Measurements from ENCODE around the gene B9D1. TPM values are rescaled to one million over a fixed set of nuclear protein-coding genes. Genes with fewer than 3 reads are reported as not detected.

Gene B9D1
- total RNA-seq, 1 experiment from 2014 or later = 20.0 TPM

DNA sequence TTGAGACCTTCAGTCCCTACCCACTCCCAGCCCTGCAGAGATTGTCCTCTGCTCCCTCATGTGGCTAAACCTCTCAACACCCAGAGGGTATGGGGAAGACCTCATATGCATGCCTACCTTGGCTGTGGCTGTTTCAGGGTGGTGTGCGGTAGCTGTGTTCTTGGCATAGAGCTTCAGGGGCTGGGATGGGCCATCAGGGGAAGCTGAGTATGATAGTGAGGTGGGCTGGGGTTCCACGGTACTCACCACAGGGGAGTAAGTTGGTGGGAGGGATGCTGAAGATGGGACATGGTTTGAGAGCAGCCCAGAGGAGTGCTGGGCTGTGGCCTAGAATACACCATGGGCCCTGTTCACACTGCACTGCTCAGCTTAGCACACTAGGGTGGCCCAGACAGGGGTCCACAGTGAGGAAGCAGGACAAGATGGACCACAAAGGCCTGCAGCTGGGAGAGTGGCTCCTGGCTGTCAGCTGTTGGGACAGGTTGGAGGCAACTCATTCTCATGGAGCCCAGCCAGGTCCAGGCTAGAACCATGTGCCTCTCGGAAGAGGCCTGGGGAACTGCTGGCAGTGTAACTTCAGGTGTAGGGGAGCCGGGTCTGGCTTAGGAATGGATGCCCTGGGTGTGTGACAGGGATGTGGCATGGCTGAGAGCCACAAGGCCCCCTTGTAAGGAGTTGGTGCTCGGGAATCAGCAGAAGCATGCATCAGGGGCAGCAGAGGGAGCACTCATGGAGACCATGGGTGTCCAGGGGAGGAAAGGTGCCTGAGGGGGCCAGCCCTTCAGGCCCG is 21.4 kb upstream of the B9D1 start:
- ATAC-seq = no peak
- RAD21 ChIA-PET (ENCODE audit: low non-redundant PET in 1 of 2, low total read pairs in 2 of 2, uncharacterized antibody in 2 of 2, unreplicated experiment in 2 of 2) = no interaction called here
- BruUV-seq (replicated peaks) = no TSS peak
- Histone ChIP-seq H3K79me2 (ENCODE audit: insufficient read depth, low read length) (no peaks in the 10 kb centered on the region; the same call in 1 of the 2 replicates), H3K4me1 (ENCODE audit: control insufficient read depth in 1 of 2, insufficient read depth in 2 of 2, low read length in 2 of 2) (peaks cover 6 to 25% of the 10 kb centered on the region in 2 experiments; a peak in 3 of 4 replicates), H3K9me3 (ENCODE audit: control insufficient read depth in 1 of 2, insufficient read depth in 1 of 2, low read depth in 1 of 2, low read length in 2 of 2) (no peaks in the 10 kb centered on the region), H2AFZ (ENCODE audit: low read depth, low read length, poor library complexity, severe bottlenecking) (no peak overlapping the region), H3K4me2 (ENCODE audit: low read length) (no peak overlapping the region), H4K20me1 (ENCODE audit: insufficient read depth) (no peaks in the 10 kb centered on the region), H3K27me3 (ENCODE audit: insufficient read depth, low read length) (no peaks in the 10 kb centered on the region), H3K9me2 (ENCODE audit: insufficient read depth) (no peaks in the 10 kb centered on the region), H3K4me3 (replicated peaks in 1 of 2; ENCODE audit: low read depth in 1 of 2, low read length in 2 of 2) (no peak overlapping the region), H3K9ac (ENCODE audit: low read length) (no peak overlapping the region), H3K36me3 (ENCODE audit: control insufficient read depth in 1 of 2, insufficient read depth in 2 of 2, low read length in 2 of 2) (peaks cover 18 to 26% of the 10 kb centered on the region in 2 experiments; a peak in 3 of 4 replicates), H3K27ac (ENCODE audit: low read depth, low read length) (no peak overlapping the region)
- POLR2A ChIA-PET = no interaction called here
- CTCF ChIA-PET = no interaction called here
- intact Hi-C loops (cut with micrococcal nuclease) = no loop called here
- TF ChIP-seq EGR1 (IDR thresholded peaks at IDR 0.05; ENCODE audit: low read depth) = no peak
- TF ChIP-seq, protein P1, sequence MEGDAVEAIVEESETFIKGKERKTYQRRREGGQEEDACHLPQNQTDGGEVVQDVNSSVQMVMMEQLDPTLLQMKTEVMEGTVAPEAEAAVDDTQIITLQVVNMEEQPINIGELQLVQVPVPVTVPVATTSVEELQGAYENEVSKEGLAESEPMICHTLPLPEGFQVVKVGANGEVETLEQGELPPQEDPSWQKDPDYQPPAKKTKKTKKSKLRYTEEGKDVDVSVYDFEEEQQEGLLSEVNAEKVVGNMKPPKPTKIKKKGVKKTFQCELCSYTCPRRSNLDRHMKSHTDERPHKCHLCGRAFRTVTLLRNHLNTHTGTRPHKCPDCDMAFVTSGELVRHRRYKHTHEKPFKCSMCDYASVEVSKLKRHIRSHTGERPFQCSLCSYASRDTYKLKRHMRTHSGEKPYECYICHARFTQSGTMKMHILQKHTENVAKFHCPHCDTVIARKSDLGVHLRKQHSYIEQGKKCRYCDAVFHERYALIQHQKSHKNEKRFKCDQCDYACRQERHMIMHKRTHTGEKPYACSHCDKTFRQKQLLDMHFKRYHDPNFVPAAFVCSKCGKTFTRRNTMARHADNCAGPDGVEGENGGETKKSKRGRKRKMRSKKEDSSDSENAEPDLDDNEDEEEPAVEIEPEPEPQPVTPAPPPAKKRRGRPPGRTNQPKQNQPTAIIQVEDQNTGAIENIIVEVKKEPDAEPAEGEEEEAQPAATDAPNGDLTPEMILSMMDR (IDR thresholded peaks at IDR 0.05 in 2 of 3, conservative IDR thresholded peaks at IDR 0.05 in 1 of 3; ENCODE audit: borderline replicate concordance in 1 of 3, insufficient read depth in 1 of 3, low read depth in 2 of 3, low read length in 2 of 3) = no peak
- no peak for TF ChIP-seq RAD21 (IDR thresholded peaks at IDR 0.05; ENCODE audit: low read depth)
- no peak for TF ChIP-seq JUND (IDR thresholded peaks at IDR 0.05)
- no peak for TF ChIP-seq SIN3A (IDR thresholded peaks at IDR 0.05; ENCODE audit: low read depth)
- TF ChIP-seq, protein P2, sequence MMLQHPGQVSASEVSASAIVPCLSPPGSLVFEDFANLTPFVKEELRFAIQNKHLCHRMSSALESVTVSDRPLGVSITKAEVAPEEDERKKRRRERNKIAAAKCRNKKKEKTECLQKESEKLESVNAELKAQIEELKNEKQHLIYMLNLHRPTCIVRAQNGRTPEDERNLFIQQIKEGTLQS (IDR thresholded peaks at IDR 0.05) = no peak
- TF ChIP-seq TCF7L2 (IDR thresholded peaks at IDR 0.05; ENCODE audit: borderline replicate concordance, extremely low read depth, insufficient read depth, insufficient read length) = no peak
- TF ChIP-seq YY1 (IDR thresholded peaks at IDR 0.05; ENCODE audit: extremely low read depth, insufficient replicate concordance, low read depth, low read length) = no peak
- no peak for TF ChIP-seq SP1 (IDR thresholded peaks at IDR 0.05; ENCODE audit: low read depth)
- TF ChIP-seq ZNF274 (IDR thresholded peaks at IDR 0.05; ENCODE audit: low read depth, low read length) = no peak
- TF ChIP-seq, protein P3, sequence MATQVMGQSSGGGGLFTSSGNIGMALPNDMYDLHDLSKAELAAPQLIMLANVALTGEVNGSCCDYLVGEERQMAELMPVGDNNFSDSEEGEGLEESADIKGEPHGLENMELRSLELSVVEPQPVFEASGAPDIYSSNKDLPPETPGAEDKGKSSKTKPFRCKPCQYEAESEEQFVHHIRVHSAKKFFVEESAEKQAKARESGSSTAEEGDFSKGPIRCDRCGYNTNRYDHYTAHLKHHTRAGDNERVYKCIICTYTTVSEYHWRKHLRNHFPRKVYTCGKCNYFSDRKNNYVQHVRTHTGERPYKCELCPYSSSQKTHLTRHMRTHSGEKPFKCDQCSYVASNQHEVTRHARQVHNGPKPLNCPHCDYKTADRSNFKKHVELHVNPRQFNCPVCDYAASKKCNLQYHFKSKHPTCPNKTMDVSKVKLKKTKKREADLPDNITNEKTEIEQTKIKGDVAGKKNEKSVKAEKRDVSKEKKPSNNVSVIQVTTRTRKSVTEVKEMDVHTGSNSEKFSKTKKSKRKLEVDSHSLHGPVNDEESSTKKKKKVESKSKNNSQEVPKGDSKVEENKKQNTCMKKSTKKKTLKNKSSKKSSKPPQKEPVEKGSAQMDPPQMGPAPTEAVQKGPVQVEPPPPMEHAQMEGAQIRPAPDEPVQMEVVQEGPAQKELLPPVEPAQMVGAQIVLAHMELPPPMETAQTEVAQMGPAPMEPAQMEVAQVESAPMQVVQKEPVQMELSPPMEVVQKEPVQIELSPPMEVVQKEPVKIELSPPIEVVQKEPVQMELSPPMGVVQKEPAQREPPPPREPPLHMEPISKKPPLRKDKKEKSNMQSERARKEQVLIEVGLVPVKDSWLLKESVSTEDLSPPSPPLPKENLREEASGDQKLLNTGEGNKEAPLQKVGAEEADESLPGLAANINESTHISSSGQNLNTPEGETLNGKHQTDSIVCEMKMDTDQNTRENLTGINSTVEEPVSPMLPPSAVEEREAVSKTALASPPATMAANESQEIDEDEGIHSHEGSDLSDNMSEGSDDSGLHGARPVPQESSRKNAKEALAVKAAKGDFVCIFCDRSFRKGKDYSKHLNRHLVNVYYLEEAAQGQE (IDR thresholded peaks at IDR 0.05; ENCODE audit: low read depth) = no peak
- TF ChIP-seq, protein P4, sequence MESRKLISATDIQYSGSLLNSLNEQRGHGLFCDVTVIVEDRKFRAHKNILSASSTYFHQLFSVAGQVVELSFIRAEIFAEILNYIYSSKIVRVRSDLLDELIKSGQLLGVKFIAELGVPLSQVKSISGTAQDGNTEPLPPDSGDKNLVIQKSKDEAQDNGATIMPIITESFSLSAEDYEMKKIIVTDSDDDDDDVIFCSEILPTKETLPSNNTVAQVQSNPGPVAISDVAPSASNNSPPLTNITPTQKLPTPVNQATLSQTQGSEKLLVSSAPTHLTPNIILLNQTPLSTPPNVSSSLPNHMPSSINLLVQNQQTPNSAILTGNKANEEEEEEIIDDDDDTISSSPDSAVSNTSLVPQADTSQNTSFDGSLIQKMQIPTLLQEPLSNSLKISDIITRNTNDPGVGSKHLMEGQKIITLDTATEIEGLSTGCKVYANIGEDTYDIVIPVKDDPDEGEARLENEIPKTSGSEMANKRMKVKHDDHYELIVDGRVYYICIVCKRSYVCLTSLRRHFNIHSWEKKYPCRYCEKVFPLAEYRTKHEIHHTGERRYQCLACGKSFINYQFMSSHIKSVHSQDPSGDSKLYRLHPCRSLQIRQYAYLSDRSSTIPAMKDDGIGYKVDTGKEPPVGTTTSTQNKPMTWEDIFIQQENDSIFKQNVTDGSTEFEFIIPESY (IDR thresholded peaks at IDR 0.05; ENCODE audit: extremely low read depth, insufficient replicate concordance, low read length) = no peak
- no peak for TF ChIP-seq EZH2phosphoT487 (IDR thresholded peaks at IDR 0.05; ENCODE audit: borderline replicate concordance)
- DNase-seq (ENCODE audit: low read depth, low spot score) = no peak

Data from HCT116 (cell line).